H9 (cell line): ENCODE data around the gene ADGB. TPM values are rescaled to one million over a fixed set of nuclear protein-coding genes. Genes with fewer than 3 reads are reported as not detected.

ENCODE experiments used
- DNase-seq: peaks from one replicate; pipeline ENCODE4 v3.0.0-alpha.2; 2017
- H2AFZ ChIP-seq: one replicate; pipeline ENCODE4 v1.6.1; 2013; ENCODE audit warnings: mild to moderate bottlenecking, low read length, control low read depth, moderate library complexity
- H2AK5ac ChIP-seq: 2 replicates; pipeline ENCODE4 v1.6.1; 2013; ENCODE audit warnings: low read length, control low read depth, mixed read lengths; ENCODE audit not compliant: insufficient read length
- H2BK120ac ChIP-seq: one replicate; pipeline ENCODE4 v1.6.1; 2013; ENCODE audit warnings: low read depth, mild to moderate bottlenecking, low read length, control low read depth, inconsistent platforms; ENCODE audit not compliant: poor library complexity, severe bottlenecking
- H2BK12ac ChIP-seq: 2 replicates; pipeline ENCODE4 v1.6.1; 2013; ENCODE audit warnings: low read length, control low read depth, mixed read lengths, low read depth; ENCODE audit not compliant: insufficient read length
- H2BK15ac ChIP-seq: 2 replicates; pipeline ENCODE4 v1.6.1; 2013; ENCODE audit warnings: low read depth, low read length, control low read depth
- H2BK20ac ChIP-seq: one replicate; pipeline ENCODE4 v1.6.1; 2013; ENCODE audit warnings: low read depth, mild to moderate bottlenecking, low read length, control low read depth, inconsistent platforms; ENCODE audit not compliant: poor library complexity, severe bottlenecking
- H2BK5ac ChIP-seq: 2 replicates; pipeline ENCODE4 v1.6.1; 2013; ENCODE audit warnings: low read length, control low read depth, mixed read lengths; ENCODE audit not compliant: insufficient read length
- H3K14ac ChIP-seq: 2 replicates; pipeline ENCODE4 v1.6.1; 2013; ENCODE audit warnings: low read length, control low read depth; ENCODE audit not compliant: insufficient read depth
- H3K18ac ChIP-seq: 2 replicates; pipeline ENCODE4 v1.6.1; 2013; ENCODE audit warnings: low read depth, mild to moderate bottlenecking, mixed read lengths, low read length, control low read depth; ENCODE audit not compliant: insufficient read length
- H3K23ac ChIP-seq: 2 replicates; pipeline ENCODE4 v1.6.1; 2013; ENCODE audit warnings: low read length, control low read depth, mixed read lengths, low read depth; ENCODE audit not compliant: insufficient read length
- H3K23me2 ChIP-seq: 2 replicates; pipeline ENCODE4 v1.6.1; 2013; ENCODE audit warnings: low read depth, mild to moderate bottlenecking, mixed read lengths, low read length, control low read depth; ENCODE audit not compliant: insufficient read length, poor library complexity, severe bottlenecking
- H3K27ac ChIP-seq: 2 replicates; pipeline ENCODE4 v1.5.1; 2013; ENCODE audit warnings: low read length, control low read depth, mixed read lengths, low read depth; ENCODE audit not compliant: insufficient read length
- H3K27me3 ChIP-seq: 2 replicates; pipeline ENCODE4 v1.6.1; 2013; ENCODE audit warnings: low read length, control low read depth, inconsistent platforms; ENCODE audit not compliant: insufficient read depth
- H3K4ac ChIP-seq: 2 replicates; pipeline ENCODE4 v1.6.1; 2013; ENCODE audit warnings: low read depth, mild to moderate bottlenecking, control low read depth, inconsistent platforms, low read length, moderate library complexity
- H3K4me1 ChIP-seq: 2 replicates; pipeline ENCODE4 v1.6.1; 2013; ENCODE audit warnings: low read length, control low read depth, inconsistent platforms; ENCODE audit not compliant: insufficient read depth
- H3K4me2 ChIP-seq: 2 replicates; pipeline ENCODE4 v1.6.1; 2013; ENCODE audit warnings: low read length, control low read depth, mixed read lengths; ENCODE audit not compliant: insufficient read length, insufficient read depth
- H3K56ac ChIP-seq: 2 replicates; pipeline ENCODE4 v1.6.1; 2013; ENCODE audit warnings: low read depth, mild to moderate bottlenecking, mixed read lengths, low read length, control low read depth; ENCODE audit not compliant: insufficient read length
- H3K79me1 ChIP-seq: 2 replicates; pipeline ENCODE4 v1.6.1; 2013; ENCODE audit warnings: low read depth, mild to moderate bottlenecking, moderate library complexity, low read length, control low read depth, inconsistent platforms; ENCODE audit not compliant: insufficient read depth, poor library complexity, severe bottlenecking
- H3K79me2 ChIP-seq: 2 replicates; pipeline ENCODE4 v1.6.1; 2013; ENCODE audit warnings: low read length, control low read depth, inconsistent platforms; ENCODE audit not compliant: insufficient read depth
- H3K9ac ChIP-seq: 2 replicates; pipeline ENCODE4 v1.6.1; 2013; ENCODE audit warnings: low read length, control low read depth, mixed read lengths; ENCODE audit not compliant: insufficient read length; ENCODE audit errors: extremely low read depth
- H3K9me3 ChIP-seq: one replicate; pipeline ENCODE4 v1.6.1; 2013; ENCODE audit warnings: low read depth, low read length, inconsistent platforms; ENCODE audit not compliant: control insufficient read depth
- H3T11ph ChIP-seq: one replicate; pipeline ENCODE4 v1.6.1; 2013; ENCODE audit warnings: mild to moderate bottlenecking, low read length, control low read depth, inconsistent platforms
- H4K20me1 ChIP-seq: one replicate; pipeline ENCODE4 v1.6.1; 2013; ENCODE audit not compliant: control insufficient read depth, insufficient read length, insufficient read depth
- H4K5ac ChIP-seq: 2 replicates; pipeline ENCODE4 v1.6.1; 2013; ENCODE audit warnings: low read depth, mild to moderate bottlenecking, mixed read lengths, low read length, control low read depth; ENCODE audit not compliant: insufficient read length
- H4K8ac ChIP-seq: replicated peaks from 2 replicates; pipeline ENCODE4 v1.6.1; 2013; ENCODE audit warnings: low read length, control low read depth, mixed read lengths, low read depth; ENCODE audit not compliant: insufficient read length
- H4K91ac ChIP-seq: 2 replicates; pipeline ENCODE4 v1.6.1; 2013; ENCODE audit warnings: low read depth, mild to moderate bottlenecking, moderate library complexity, mixed read lengths, low read length, control low read depth; ENCODE audit not compliant: insufficient read length
- H3K27ac Mint-ChIP-seq, 3 experiments: 2 replicates in 2 of 3; 3 replicates in 1 of 3; pipeline ENCODE4 v1.8.0; 2020 to 2021; ENCODE audit warnings: mixed read lengths in 3 of 3, mild to moderate bottlenecking in 1 of 3, moderate library complexity in 1 of 3
- H3K27me3 Mint-ChIP-seq: 2 replicates; pipeline ENCODE4 v1.8.0; 2021; ENCODE audit warnings: low read depth, mild to moderate bottlenecking, moderate library complexity, mixed read lengths
- H3K36me3 Mint-ChIP-seq, 3 experiments: 2 replicates in 2 of 3; 3 replicates in 1 of 3; pipeline ENCODE4 v1.8.0; 2020 to 2021; ENCODE audit warnings: low read depth in 3 of 3, mixed read lengths in 3 of 3; ENCODE audit not compliant: insufficient read depth in 1 of 3
- H3K4me1 Mint-ChIP-seq, 2 experiments: 2 replicates each; pipeline ENCODE4 v1.8.0; 2020; ENCODE audit warnings: mixed read lengths in 2 of 2
- H3K4me3 Mint-ChIP-seq, 2 experiments: 2 replicates in 1 of 2; 3 replicates in 1 of 2; pipeline ENCODE4 v1.8.0; 2020 to 2021; ENCODE audit warnings: mild to moderate bottlenecking in 2 of 2, mixed read lengths in 2 of 2, moderate library complexity in 1 of 2
- H3K9me3 Mint-ChIP-seq, 2 experiments: 2 replicates in 1 of 2; 3 replicates in 1 of 2; pipeline ENCODE4 v1.8.0; 2020; ENCODE audit warnings: mild to moderate bottlenecking in 2 of 2, mixed read lengths in 2 of 2, moderate library complexity in 1 of 2
- CTCF ChIP-seq: fragments of 200-600 bp; sonication (generic); conservative IDR thresholded peaks from 3 replicates; pipeline ENCODE4 v1.8.0; 2021; ENCODE audit warnings: antibody characterized with exemption, mild to moderate bottlenecking
- WGBS: extraction: QIAGEN DNeasy Blood & Tissue Kit; methylation state at CpG from one replicate; pipeline ENCODE4 v1.1.7; 2013; ENCODE audit warnings: missing lambda C conversion rate, low lambda C conversion rate, mixed read lengths; ENCODE audit not compliant: insufficient read length; ENCODE audit errors: extremely low coverage; 5-methylcytosine and 5-hydroxymethylcytosine counted together
- total RNA-seq: library from RNA; stranded (reverse); gene quantifications from 2 replicates; pipeline ENCODE4 v1.2.1, GENCODE V29; 2021

ADGB gene
- total RNA-seq, 1 experiment from 2014 or later = not detected

- H3K27me3 Mint-ChIP-seq = no peaks in the 10 kb centered on the region
- H2AK5ac ChIP-seq = no peak overlapping the region
- no peak overlapping the region for H2BK12ac ChIP-seq
- H4K20me1 ChIP-seq = no peaks in the 10 kb centered on the region
- H3K4me2 ChIP-seq = no peak overlapping the region
- no peaks in the 10 kb centered on the region for H3K79me1 ChIP-seq
- H3K4ac ChIP-seq = no peak overlapping the region
- H3K4me1 Mint-ChIP-seq = peaks cover 56 to 60% of the 10 kb centered on the region in 2 experiments
- H3K23ac ChIP-seq = no peak overlapping the region
- H2AFZ ChIP-seq = no peak overlapping the region
- H2BK5ac ChIP-seq = no peak overlapping the region
- H3K23me2 ChIP-seq = no peaks in the 10 kb centered on the region
- no peak overlapping the region for H3K56ac ChIP-seq
- no peak overlapping the region for H3K9ac ChIP-seq
- H3K27me3 ChIP-seq = no peaks in the 10 kb centered on the region
- no peak for DNase-seq
- no peak overlapping the region for H2BK15ac ChIP-seq
- no peak overlapping the region for H2BK120ac ChIP-seq
- H2BK20ac ChIP-seq = no peak overlapping the region
- no peak overlapping the region; a peak in 1 of 5 replicates for H3K4me3 Mint-ChIP-seq
- H3K4me1 ChIP-seq = peaks cover 5% of the 10 kb centered on the region; the same call in 1 of the 2 replicates
- H4K5ac ChIP-seq = no peak overlapping the region
- H3K18ac ChIP-seq = no peak overlapping the region
- H3K9me3 ChIP-seq = no peaks in the 10 kb centered on the region
- H3K36me3 Mint-ChIP-seq = peaks cover 0 to 18% (median 3%) of the 10 kb centered on the region in 3 experiments; a peak in 5 of 7 replicates
- H3K27ac Mint-ChIP-seq = peak overlapping the region in 2 of 3 experiments; percentile 82 to 95; a peak in 5 of 7 replicates
- no peaks in the 10 kb centered on the region for H3K79me2 ChIP-seq
- no peak overlapping the region for H4K8ac ChIP-seq
- WGBS = no CpG with 5 or more reads among the region's 1 CpG
- H3K27ac ChIP-seq = no peak overlapping the region
- no peak overlapping the region for H4K91ac ChIP-seq
- no peak overlapping the region for H3K14ac ChIP-seq
- no peak overlapping the region for H3T11ph ChIP-seq
- peaks cover 3 to 5% of the 10 kb centered on the region in 2 experiments; a peak in 3 of 5 replicates for H3K9me3 Mint-ChIP-seq
- TF ChIP-seq CTCF = no peak
Measured at GRCh38 chr6:146829792-146830565, 231.2 kb downstream of the ADGB start.
